Fibroblast of peridontal ligament (primary cell): ENCODE measurements around the gene WDR43.

ENCODE experiments used
- DNase-seq: peaks from one replicate; pipeline ENCODE4 v3.0.0-alpha.2; 2010; ENCODE audit errors: extremely low read depth

WDR43 gene

GRCh38 chr2:28909655-28910353 lies 15.3 kb downstream of the WDR43 start:
- no peak for DNase-seq

- DNase-seq = no peak
These were observed 21.5 kb downstream of the WDR43 start for GRCh38 chr2:28915939-28916338.

- DNase-seq = no peak
These were observed 32.4 kb downstream of the WDR43 start for GRCh38 chr2:28926847-28927246.

GRCh38 chr2:28927469-28927868 lies 33.0 kb downstream of the WDR43 start:
- DNase-seq = no peak

GRCh38 chr2:28927878-28928277 lies 33.4 kb downstream of the WDR43 start:
- peak; percentile 18 for DNase-seq

GRCh38 chr2:28929581-28929980 lies 35.1 kb downstream of the WDR43 start:
- DNase-seq = no peak

- no peak for DNase-seq
These were observed 35.7 kb downstream of the WDR43 start for GRCh38 chr2:28930205-28930604.

GRCh38 chr2:28934769-28935168 lies 40.3 kb downstream of the WDR43 start:
- DNase-seq = no peak

- no peak for DNase-seq
These were observed 46.5 kb downstream of the WDR43 start for GRCh38 chr2:28941008-28941407.

GRCh38 chr2:28944535-28945248 lies 50.2 kb downstream of the WDR43 start:
- no peak for DNase-seq

- no peak for DNase-seq
These were observed 53.7 kb downstream of the WDR43 start for GRCh38 chr2:28948160-28948559.

- no peak for DNase-seq
These were observed 54.7 kb downstream of the WDR43 start for GRCh38 chr2:28949190-28949589.

GRCh38 chr2:28949617-28950305 lies 55.3 kb downstream of the WDR43 start:
- DNase-seq = no peak

- no peak for DNase-seq
These were observed 56.6 kb downstream of the WDR43 start for GRCh38 chr2:28950941-28951630.

GRCh38 chr2:28951910-28952835 lies 57.7 kb downstream of the WDR43 start:
- peak; percentile 71 for DNase-seq

- DNase-seq = no peak
These were observed 58.4 kb downstream of the WDR43 start for GRCh38 chr2:28952836-28953211.

- DNase-seq = no peak
These were observed 61.0 kb downstream of the WDR43 start for GRCh38 chr2:28955467-28955866.

- peak; percentile 35 for DNase-seq
These were observed 62.0 kb downstream of the WDR43 start for GRCh38 chr2:28956415-28956826.

- peak; percentile 27 for DNase-seq
These were observed 62.4 kb downstream of the WDR43 start for GRCh38 chr2:28956890-28957289.

GRCh38 chr2:28958689-28959088 lies 64.2 kb downstream of the WDR43 start:
- peak; percentile 85 for DNase-seq

GRCh38 chr2:28960401-28960800 lies 65.9 kb downstream of the WDR43 start:
- DNase-seq = no peak
